ENCODE measurements around the gene AGBL1.
A peak's percentile ranks its signal among the peaks of the same experiment; 100 is the strongest.

The AGBL1 gene

GRCh38 chr15:86373147-86373546 lies 293.5 kb downstream of the AGBL1 start:
- peak overlapping the region; percentile 22 for H3K27ac ChIP-seq (ENCODE audit: poor library complexity, severe bottlenecking)
- no peak for TF ChIP-seq CTCF (IDR thresholded peaks at IDR 0.05; ENCODE audit: poor library complexity, severe bottlenecking)
- no peaks in the 10 kb centered on the region for H3K9me3 ChIP-seq (ENCODE audit: severe bottlenecking)
- H3K4me1 ChIP-seq (ENCODE audit: insufficient read depth, poor library complexity, severe bottlenecking) = peaks cover 17% of the 10 kb centered on the region
- no peaks in the 10 kb centered on the region for H3K36me3 ChIP-seq (ENCODE audit: low read depth)
- no peaks in the 10 kb centered on the region for H3K27me3 ChIP-seq (ENCODE audit: insufficient read depth, poor library complexity, severe bottlenecking)
- H3K4me3 ChIP-seq (ENCODE audit: severe bottlenecking) = no peak overlapping the region
- ATAC-seq (ENCODE audit: low read depth) (peak; percentile 86), DNase-seq (ENCODE audit: low spot score) (no peak)

GRCh38 chr15:86375733-86376280 lies 296.1 kb downstream of the AGBL1 start:
- no peak overlapping the region for H3K4me3 ChIP-seq (ENCODE audit: severe bottlenecking)
- no peak overlapping the region for H3K27ac ChIP-seq (ENCODE audit: poor library complexity, severe bottlenecking)
- no peak for TF ChIP-seq CTCF (IDR thresholded peaks at IDR 0.05; ENCODE audit: poor library complexity, severe bottlenecking)
- H3K4me1 ChIP-seq (ENCODE audit: insufficient read depth, poor library complexity, severe bottlenecking) = peaks cover 17% of the 10 kb centered on the region
- H3K27me3 ChIP-seq (ENCODE audit: insufficient read depth, poor library complexity, severe bottlenecking) = no peaks in the 10 kb centered on the region
- no peaks in the 10 kb centered on the region for H3K9me3 ChIP-seq (ENCODE audit: severe bottlenecking)
- ATAC-seq (ENCODE audit: low read depth) (peak; percentile 50; the same call in 2 of the 3 replicates), DNase-seq (ENCODE audit: low spot score) (no peak)
- no peaks in the 10 kb centered on the region for H3K36me3 ChIP-seq (ENCODE audit: low read depth)

GRCh38 chr15:86377914-86378313 lies 298.2 kb downstream of the AGBL1 start:
- no peak for ATAC-seq (ENCODE audit: low read depth)
- TF ChIP-seq CTCF (IDR thresholded peaks at IDR 0.05; ENCODE audit: poor library complexity, severe bottlenecking) = no peak
- Histone ChIP-seq H3K36me3 (ENCODE audit: low read depth) (no peaks in the 10 kb centered on the region), H3K9me3 (ENCODE audit: severe bottlenecking) (no peaks in the 10 kb centered on the region), H3K4me1 (ENCODE audit: insufficient read depth, poor library complexity, severe bottlenecking) (peaks cover 14% of the 10 kb centered on the region), H3K27me3 (ENCODE audit: insufficient read depth, poor library complexity, severe bottlenecking) (no peaks in the 10 kb centered on the region), H3K4me3 (ENCODE audit: severe bottlenecking) (no peak overlapping the region), H3K27ac (ENCODE audit: poor library complexity, severe bottlenecking) (no peak overlapping the region)
- DNase-seq (ENCODE audit: low spot score) = no peak

- ATAC-seq (ENCODE audit: low read depth) = no peak
- no peak overlapping the region for H3K27ac ChIP-seq (ENCODE audit: poor library complexity, severe bottlenecking)
- no peaks in the 10 kb centered on the region for H3K9me3 ChIP-seq (ENCODE audit: severe bottlenecking)
- no peaks in the 10 kb centered on the region for H3K36me3 ChIP-seq (ENCODE audit: low read depth)
- no peak overlapping the region for H3K4me3 ChIP-seq (ENCODE audit: severe bottlenecking)
- H3K4me1 ChIP-seq (ENCODE audit: insufficient read depth, poor library complexity, severe bottlenecking) = no peaks in the 10 kb centered on the region
- no peak for TF ChIP-seq CTCF (IDR thresholded peaks at IDR 0.05; ENCODE audit: poor library complexity, severe bottlenecking)
- no peaks in the 10 kb centered on the region for H3K27me3 ChIP-seq (ENCODE audit: insufficient read depth, poor library complexity, severe bottlenecking)
- no peak for DNase-seq (ENCODE audit: low spot score)
Measured at GRCh38 chr15:86382341-86382740, 302.7 kb downstream of the AGBL1 start.

- ATAC-seq (ENCODE audit: low read depth) (no peak), DNase-seq (ENCODE audit: low spot score) (no peak)
- Histone ChIP-seq H3K36me3 (ENCODE audit: low read depth) (no peaks in the 10 kb centered on the region), H3K9me3 (ENCODE audit: severe bottlenecking) (no peaks in the 10 kb centered on the region), H3K4me3 (ENCODE audit: severe bottlenecking) (no peak overlapping the region), H3K27me3 (ENCODE audit: insufficient read depth, poor library complexity, severe bottlenecking) (no peaks in the 10 kb centered on the region), H3K27ac (ENCODE audit: poor library complexity, severe bottlenecking) (no peak overlapping the region), H3K4me1 (ENCODE audit: insufficient read depth, poor library complexity, severe bottlenecking) (no peaks in the 10 kb centered on the region)
- TF ChIP-seq CTCF (IDR thresholded peaks at IDR 0.05; ENCODE audit: poor library complexity, severe bottlenecking) = no peak
Measured at GRCh38 chr15:86383611-86384010, 303.9 kb downstream of the AGBL1 start.
